GM19035 (cell line): ENCODE measurements around the gene CHCHD4.
"Not testable (repeated sequence)": the region's sequence is repeated elsewhere in the genome, so short reads cannot be mapped to it uniquely, and the experiment has no call there.

Source experiments
- ATAC-seq: cut with Tn5 transposase; IDR thresholded peaks from one replicate; pipeline ENCODE4 v1.9.1; 2021; ENCODE audit not compliant: unreplicated experiment

CHCHD4 gene

DNA sequence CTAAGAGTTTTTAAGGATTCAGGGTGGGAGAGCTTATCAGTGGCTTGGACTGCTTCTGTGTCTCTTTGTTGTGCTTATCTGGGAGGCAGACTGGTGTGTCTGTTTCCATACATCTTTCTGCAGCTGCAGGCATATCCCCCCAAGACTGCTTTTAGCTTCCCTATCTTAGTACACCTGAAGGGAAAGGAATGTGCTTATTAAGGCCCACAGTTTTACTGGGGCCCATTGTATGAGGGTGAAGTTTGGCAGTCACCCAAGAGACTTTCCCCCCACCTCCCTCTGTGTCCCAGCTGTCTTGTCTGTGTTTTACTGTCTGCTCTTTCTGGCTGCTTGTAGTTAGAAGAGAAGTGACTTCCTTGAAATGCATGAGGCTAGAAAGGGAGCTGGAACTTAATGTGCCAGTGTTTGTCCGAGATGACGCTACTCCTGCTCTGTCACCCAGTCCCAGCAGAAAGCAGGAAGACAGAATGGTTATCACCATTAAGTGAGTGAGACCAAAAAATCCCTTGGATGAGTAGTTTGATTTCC is 3.7 kb downstream of the CHCHD4 start:
- ATAC-seq = not testable (repeated sequence)

DNA sequence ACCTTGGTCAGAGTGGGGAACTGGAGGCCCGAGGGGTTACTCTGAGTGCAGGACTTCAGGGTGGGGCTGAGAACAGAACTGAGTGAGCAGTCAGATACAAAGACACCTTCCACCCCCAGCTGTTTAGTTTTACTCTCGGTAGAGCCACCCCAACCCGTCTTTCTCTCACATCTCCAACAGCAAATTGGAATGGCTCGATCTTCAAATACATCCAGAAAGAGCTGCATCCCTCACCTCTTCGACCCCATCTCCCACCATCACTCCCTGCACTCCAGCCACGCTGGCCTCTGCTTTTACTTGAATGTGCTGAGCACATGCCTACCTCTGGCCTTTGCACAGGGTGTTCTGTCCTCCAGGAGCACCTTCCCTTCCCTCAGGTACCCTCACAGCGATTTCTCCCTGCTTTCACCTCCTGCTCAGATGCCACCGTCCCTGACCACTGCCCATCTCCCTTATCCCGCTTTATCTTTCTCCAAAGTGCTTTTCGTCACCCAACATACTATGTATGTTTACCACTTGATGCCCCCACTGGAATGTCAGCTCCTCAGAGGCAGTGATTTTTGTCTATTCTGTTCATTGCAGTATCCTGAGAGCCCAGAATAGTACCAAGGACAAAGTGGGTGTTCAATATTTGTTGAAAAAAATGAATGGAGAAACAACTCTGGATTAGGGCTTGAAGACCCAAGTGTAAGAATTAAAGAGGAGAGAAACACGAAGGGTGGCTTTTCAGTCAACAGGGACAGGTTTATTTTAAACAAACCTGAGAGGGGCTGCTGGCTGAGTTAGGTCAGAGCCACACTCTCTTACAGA is 4.4 kb downstream of the CHCHD4 start:
- no peak for ATAC-seq

DNA sequence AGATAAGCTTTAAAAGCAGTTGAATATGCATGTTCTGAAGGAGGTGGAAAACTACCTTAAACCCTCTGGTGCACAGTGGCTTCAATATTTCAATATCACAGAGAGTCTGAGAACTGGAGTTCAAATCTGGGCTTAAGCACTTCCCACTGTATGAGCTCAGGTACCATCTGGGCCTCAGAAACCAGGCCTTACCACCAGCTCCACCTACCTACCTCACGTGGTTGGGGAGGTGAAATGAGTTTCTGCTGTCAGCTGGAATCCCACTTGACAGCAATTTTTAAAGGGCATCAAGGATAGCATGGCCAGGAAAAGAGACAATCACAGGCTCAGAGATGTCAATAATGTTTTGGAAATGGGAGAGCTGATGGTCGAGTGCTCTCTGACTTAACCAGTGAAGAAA is 5.0 kb downstream of the CHCHD4 start:
- no peak for ATAC-seq

DNA sequence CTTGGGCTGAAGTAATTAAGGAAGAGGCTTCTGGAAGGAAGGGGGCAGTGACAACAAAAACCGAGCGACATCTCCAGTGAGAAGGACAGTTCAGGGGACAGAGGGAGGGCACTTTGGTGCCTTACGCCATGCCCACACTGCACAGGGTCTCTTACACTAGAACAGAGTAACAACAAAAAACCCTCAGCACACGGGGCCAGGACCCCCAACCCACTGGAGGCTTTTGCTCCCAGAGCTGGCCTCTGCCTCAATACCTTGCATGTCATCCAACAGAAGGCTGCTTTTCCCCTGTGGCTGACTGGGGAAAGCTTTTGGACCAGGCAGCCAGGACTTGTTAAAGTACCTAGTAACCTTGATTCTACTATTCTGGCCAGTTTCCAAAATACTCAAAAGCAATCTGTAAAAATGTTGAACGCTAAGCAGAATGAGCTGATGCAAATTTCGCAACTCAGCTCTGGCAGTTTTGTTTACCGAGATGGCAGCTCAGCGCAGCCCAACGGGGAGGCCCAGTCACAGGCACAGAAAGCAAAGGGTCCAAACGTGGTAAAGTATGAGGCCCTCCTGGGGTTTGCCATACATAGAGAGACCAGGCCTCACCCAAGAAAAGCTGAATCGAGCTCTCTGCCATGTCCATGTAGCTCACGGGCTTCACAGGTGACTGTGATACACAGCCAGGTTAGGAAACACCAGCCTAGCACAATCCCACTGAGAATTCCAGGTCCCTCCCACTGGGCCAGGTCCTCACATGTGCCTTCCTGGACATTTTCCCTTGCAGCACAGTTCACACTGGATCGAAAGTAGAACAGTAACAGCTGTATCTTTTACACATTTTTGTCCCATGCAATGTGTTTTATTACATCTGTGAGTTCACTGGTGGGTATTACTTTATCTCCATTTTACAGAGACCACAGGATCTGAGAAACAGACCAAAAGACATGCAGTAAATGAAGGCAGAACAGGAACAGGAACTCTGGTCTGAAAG is 6.0 kb downstream of the CHCHD4 start:
- no peak for ATAC-seq

DNA sequence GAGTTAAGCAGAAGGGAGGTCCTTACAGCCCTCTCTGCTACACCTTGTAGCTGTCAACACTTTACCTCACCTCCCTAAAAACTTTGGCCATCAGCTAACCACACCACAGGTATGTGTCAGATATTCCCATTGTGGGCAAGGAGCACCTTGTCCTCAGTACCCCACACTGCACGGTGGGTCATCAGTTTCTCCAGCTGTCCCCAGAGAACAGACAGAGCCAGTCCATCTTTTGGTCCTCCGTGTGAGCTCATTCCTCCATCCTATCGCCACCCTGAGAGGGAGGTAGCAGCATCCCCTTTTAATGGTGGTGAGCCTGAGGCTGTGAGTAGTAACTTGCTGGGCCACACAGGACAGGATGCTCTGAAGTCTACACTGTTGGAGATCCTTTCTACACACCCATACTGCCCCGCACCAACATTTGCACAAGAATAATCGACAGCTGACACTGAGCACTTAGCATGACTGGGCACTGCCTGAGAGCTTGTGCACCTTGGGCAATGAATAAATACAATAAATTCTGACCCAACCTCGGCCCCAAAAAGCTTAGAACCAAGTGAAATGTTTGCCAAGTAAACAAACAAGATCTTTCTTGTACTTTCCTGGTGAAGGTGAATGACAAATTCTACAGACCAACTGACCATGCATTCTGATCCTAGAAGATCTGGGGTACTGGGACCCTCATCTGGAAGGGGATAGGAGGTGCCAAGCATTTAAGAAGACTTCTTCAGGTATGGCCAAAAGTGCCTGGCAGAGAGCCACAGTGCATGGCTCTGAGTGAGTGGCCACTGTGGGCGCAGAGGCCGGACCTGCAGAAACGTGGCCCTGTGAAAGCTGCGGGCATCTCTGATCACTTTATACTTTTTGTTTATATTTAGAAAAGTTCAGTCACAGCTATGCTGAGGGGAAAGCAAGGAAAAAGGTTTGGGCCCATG is 6.9 kb downstream of the CHCHD4 start:
- ATAC-seq = no peak

DNA sequence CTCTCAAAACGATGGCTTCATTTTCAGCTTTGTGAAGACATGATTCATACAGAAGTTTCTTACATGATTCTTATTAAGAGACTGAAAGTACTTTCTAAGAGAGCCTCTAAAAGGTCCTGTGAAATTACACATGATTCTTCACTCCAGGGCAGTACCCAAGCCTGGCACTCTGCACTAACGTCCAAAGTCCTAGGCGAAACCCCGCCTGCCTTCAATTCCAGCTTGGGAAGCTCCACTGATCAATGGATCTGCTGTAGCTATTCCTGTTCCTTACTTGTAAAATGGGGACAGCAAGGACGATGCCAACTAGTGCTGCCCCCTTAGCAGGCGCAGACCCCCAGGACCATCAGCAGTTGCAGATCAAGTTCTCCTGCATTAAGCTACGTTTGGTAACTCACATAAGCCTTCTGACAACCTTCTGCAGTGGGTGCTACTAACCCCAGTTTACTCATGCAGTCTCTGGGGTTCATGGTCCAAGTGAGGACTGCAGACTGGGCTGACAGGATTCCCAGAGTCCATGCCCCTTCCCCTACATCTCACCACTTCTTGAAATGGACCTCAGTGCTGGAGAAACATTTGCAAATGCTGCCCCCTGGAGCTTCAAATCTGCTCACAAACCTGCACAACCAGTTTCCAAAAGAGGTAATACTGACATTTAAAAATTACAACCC is 10.6 kb downstream of the CHCHD4 start:
- no peak for ATAC-seq

DNA sequence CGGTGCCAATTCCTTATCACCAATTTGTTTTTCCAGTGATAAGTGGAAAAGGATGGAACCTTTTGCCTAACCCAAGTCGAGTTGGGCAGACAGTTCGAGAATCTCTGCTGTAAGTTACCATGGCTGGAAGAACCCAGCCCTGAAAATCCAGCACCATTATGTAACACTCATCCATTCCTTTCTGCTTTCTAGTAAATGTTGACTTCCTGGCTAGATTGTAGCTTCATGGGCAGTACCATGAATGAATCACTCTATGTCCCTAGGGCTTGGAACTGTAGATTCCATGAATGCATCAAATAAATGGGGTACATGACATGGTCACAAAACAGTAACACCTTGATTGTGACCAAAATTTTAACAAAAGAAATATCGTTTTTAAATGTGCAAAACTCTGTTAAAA is 14.0 kb downstream of the CHCHD4 start:
- no peak for ATAC-seq

DNA sequence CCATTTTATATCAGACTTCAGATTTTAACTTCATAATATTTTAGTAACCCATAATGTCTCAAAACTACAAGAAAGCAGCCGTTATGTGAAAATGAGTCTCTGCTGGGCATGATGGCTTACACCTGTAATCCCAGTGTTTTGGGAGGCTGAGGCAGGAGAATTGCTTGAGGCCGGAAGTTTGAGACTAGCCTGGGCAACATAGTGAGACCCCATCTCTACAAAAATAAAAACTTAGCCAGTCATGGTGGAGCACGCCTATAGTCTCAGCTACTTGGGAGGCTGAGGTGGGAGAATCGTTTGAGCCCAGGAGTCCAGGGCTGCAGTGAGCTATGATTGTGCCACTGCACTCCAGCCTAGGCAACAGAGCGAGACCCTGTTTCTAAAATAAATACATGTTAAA is 14.8 kb downstream of the CHCHD4 start:
- ATAC-seq = not testable (repeated sequence)

DNA sequence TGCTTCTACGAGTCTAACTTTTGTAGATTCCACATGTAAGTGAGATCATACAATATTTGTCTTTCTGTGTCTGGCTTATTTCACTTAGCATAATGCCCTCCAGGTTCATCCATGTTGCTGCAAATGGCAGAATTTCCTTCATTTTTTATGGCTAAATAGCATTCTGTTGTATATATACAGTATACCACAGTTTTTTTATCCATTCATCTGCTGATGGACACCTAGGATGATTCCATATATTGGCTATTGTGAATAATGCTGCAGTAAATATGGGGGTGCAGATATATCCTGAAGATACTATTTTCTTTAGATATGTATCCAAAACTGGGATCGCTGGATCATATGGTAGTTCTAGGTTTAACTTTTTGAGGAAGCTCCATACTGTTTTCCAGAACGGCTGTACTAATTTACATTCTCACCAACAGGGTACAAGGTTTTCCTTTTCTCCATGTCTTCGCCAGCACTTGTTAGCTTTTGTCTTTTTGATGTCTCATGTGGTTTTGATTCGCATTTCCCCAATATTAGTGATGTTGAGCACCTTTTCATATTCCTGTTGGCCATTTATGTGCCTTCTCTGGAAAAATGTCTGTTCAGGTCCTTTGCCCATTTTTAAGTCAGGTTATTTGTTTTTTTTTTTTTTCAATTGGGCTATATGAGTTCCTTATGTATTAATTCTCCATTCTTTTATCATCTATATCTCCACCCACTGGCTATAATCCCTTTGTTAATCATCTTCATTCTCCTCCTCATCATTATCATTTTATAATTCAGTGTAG is 26.9 kb downstream of the CHCHD4 start:
- ATAC-seq = no peak

DNA sequence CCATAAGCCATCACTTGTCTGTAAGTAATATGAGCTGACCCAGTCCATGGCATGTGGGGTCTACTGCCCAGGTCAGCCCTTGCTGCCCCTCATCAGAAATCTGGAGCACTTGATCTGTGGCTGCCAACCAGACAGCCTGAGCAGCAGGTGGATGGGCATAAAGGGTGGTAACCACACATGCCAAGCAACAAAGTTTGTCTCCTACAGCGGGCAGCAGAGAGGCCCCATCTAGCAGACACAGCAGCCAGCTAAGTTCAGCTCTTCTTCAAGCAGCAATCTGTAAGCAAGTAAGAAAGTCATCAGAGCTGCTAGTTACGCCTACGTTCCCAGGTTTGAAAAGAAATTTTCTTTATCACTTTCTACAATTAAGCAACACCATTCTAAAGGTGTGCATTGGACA is 27.9 kb downstream of the CHCHD4 start:
- ATAC-seq = no peak

DNA sequence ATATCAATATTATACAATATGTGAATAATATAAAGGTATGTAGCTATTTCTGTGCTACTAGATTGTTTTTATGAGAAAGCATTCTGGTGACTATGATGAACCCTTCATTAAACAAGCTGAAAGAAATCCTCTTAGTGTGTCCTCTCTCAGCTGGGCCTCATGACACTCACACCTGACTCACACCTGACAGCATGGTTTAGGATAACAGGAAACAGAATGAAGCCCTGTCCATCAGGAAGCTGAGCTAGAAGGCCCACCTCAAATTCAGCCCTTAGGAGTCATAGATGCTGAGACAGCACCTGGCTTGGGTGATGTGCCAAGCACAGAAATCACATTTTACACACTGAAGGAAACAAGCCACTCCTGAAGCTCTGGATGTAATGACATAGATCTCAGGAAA is 30.8 kb downstream of the CHCHD4 start:
- no peak for ATAC-seq

DNA sequence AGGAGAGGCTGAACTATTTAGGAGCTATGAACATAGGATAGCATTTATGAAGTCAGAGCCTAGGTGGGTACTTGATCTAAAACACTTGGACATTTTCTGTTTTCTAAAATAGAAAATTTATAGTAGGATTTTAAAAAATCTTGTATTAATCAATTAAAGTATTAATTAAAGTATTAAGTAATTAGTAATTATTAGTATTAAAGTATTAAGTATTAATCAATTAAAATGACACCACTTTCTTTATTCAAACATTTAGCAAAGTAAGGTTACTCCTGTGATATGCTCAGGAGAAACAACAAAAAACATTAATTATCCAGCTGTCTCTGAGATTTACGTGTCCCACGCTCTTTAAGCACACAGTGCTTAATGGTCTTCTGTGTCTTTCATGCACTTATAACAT is 32.2 kb downstream of the CHCHD4 start:
- ATAC-seq = no peak

DNA sequence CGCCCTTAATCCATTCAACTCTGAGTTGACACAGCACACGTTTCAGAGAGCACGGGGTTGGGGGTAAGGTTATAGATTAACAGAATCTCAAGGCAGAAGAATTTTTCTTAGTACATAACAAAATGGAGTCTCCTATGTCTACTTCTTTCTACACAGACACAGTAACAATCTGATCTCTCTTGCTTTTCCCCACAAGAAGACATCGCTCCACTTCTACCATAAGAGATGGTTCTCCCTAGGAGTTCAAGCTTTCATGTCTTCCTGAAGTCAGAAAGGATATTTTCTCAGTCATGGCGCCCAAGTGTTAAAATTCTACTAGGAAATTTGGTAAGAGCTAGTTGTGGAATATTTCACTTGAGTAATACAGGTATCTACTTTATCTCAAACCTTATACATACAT is 32.7 kb downstream of the CHCHD4 start:
- not testable (repeated sequence) for ATAC-seq

DNA sequence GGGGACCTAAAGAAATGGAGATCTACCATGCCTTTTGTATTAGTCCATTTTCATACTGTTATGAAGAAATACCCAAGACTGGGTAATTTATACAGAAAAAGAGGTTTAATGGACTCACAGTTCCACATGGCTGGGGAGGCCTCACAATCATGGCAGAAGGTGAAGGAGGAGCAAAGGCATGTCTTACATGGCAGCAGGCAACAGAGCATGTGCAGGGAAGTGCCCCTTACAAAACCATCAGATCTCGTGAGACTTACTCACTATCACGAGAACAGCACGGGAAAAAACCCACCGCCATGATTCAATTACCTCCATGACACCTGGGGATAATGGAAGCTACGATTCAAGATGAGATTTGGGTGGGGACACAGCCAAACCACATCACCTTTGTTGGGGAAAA is 37.2 kb downstream of the CHCHD4 start:
- ATAC-seq = not testable (repeated sequence)

DNA sequence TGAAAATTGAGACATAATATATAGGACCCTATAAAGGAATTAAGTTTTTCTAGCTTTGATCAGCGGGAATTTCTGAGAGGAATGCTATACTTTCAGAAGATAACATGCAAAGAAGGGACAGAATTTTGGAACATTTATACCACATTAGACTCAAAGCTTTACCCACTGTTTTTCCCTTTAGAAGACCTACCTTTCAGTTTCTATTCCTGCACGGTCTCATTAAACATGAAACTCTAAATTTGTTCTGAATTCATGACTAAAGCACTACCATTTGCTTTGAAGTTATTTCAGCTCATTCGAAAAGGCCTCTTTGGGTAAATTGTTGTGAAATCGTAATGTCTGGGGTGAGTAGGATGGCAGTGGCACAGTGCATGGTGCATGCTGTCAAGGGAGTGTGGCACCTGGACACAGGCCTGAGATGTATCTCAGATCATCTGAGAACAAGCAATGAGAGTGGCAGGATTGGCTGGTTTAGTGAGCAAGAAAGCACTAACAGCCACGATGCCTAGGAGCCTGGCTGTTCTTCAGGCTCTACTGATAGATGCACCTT is 42.5 kb downstream of the CHCHD4 start:
- no peak for ATAC-seq

DNA sequence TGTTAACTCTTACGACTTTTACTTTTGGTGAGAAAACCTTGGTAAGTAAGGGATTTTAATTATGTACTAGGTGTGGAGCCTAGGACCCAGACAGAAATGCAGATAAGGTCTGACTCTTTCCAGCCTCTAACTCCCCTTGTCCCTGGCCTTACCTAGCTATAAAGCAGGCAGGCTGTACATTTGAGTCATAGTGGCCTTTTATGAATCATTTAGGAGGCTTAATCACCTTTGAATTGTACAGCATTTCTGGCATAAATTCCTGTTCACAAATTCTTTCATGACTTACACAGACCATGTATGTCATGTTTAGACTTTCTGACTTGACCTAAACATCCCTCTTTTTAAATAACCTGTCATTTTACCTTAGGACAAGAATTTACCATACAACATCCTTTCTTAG is 47.4 kb downstream of the CHCHD4 start:
- no peak for ATAC-seq

DNA sequence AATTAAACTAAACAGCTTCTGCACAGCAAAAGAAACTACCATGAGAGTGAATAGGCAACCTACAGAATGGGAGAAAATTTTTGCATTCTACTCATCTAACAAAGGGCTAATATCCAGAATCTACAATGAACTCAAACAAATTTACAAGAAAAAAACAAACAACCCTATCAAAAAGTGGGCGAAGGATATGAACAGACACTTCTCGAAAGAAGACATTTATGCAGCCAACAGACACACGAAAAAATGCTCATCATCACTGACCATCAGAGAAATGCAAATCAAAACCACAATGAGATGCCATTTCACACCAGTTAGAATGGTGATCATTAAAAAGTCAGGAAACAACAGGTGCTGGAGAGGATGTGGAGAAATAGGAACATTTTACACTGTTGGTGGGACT is 49.4 kb downstream of the CHCHD4 start:
- not testable (repeated sequence) for ATAC-seq

DNA sequence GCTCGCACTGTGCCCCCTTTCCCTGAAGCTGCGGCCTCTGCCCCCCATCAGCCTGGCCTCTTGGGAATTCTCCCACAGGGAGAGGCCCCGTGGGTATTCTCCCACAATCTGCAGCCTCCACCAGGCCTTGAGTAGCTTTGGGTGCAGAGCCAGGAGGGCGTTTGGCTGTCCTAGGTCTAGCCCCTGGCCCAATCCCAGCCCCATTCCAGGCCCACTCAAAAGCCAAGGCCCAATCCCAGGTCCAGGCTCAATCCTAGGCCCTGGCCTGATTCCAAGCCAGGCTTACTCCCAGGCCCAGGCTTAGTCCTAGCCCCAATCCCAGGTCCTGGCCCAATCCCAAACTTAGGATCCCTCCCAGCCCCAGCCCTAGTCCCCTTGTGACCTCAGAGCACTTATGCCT is 59.8 kb downstream of the CHCHD4 start:
- ATAC-seq = no peak

DNA sequence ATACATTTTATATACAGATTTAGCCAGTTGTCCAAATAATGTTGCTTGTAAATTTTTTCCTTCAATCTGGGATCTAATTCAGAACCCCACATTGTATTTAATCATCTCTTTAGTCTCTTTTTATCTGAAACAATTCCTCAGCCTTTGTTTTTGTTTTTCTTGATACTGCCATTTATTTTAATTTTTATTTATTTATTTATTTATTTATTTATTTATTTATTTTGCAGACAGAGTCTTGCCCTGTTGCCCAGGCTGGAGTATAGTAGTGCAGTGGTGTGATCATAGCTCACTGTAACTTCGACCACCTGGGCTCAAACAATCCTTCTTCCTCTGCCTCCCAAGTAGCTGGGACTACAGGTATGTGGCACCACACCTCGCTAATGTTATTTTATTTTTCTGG is 61.5 kb downstream of the CHCHD4 start:
- ATAC-seq = no peak
